B cell (primary cell): ENCODE measurements around the gene DCLK1. TPM values are rescaled to one million over a fixed set of nuclear protein-coding genes. Genes with fewer than 3 reads are reported as not detected.

ENCODE experiments used
- ATAC-seq: fragments of 200-7000 bp; cut with Tn5 transposase; one replicate; pipeline ENCODE4 v1.10.0; 2021; ENCODE audit warnings: low read depth, mild to moderate bottlenecking, moderate number of reproducible peaks, moderate library complexity
- CTCF ChIA-PET: fragments of 350-600 bp; sonication (Branson Sonifier 250); formaldehyde crosslinking; loops from one replicate; lab custom pipeline; 2021; ENCODE audit warnings: antibody characterized with exemption, inconsistent platforms; lab: Charles Lee
- POLR2A ChIA-PET: fragments of 350-600 bp; sonication (Branson Sonifier 250); formaldehyde crosslinking; loops from one replicate; lab custom pipeline; 2021; ENCODE audit warnings: antibody characterized with exemption; lab: Charles Lee
- DNase-seq: peaks from one replicate; pipeline ENCODE4 v3.0.0; 2013
- H2AFZ ChIP-seq: 2 replicates; pipeline ENCODE4 v1.6.1; 2012; ENCODE audit warnings: mild to moderate bottlenecking, low read depth, low read length; ENCODE audit not compliant: insufficient read depth, poor library complexity, severe bottlenecking
- H3K27ac ChIP-seq, 2 donors: 1 replicate in 1 of 2; 2 replicates in 1 of 2; pipeline ENCODE4 v1.5.1; 2012 to 2013; ENCODE audit warnings: low read length in 2 of 2, mild to moderate bottlenecking in 2 of 2, moderate library complexity in 1 of 2
- H3K27me3 ChIP-seq, 4 experiments: fragments of 200-600 bp in 1 of 4; sonication (generic) in 1 of 4; replicated peaks in 1 of 4; 1 replicate in 2 of 4; 2 replicates in 2 of 4; pipeline versions ENCODE4 v1.6.1 to v1.7.0; 2013 to 2016; ENCODE audit warnings: low read length in 3 of 4, mild to moderate bottlenecking in 2 of 4, mixed read lengths in 1 of 4, moderate library complexity in 1 of 4; ENCODE audit not compliant: insufficient read depth in 4 of 4, control insufficient read depth in 3 of 4; ENCODE audit errors: control extremely low read depth in 1 of 4
- H3K36me3 ChIP-seq, 2 experiments: replicated peaks in 1 of 2; 1 replicate in 1 of 2; 2 replicates in 1 of 2; pipeline versions ENCODE4 v1.6.1 to v1.7.1; 2013; ENCODE audit warnings: low read length in 1 of 2; ENCODE audit not compliant: insufficient read depth in 2 of 2, control insufficient read depth in 1 of 2; ENCODE audit errors: control extremely low read depth in 1 of 2, extremely low read depth in 1 of 2
- H3K4me1 ChIP-seq, 2 donors: fragments of 200-600 bp in 1 of 2; sonication (generic) in 1 of 2; 1 replicate in 1 of 2; 2 replicates in 1 of 2; pipeline versions ENCODE4 v1.5.1 to v1.6.1; 2013 to 2017; ENCODE audit warnings: low read length in 2 of 2; ENCODE audit not compliant: control insufficient read depth in 2 of 2, insufficient read depth in 2 of 2
- H3K4me2 ChIP-seq: replicated peaks from 2 replicates; pipeline ENCODE3; 2012; ENCODE audit warnings: mild to moderate bottlenecking, low read depth, low read length; ENCODE audit not compliant: poor library complexity, severe bottlenecking
- H3K4me3 ChIP-seq, 5 experiments: fragments of 200-600 bp in 1 of 5; sonication (generic) in 1 of 5; 1 replicate in 3 of 5; 2 replicates in 2 of 5; pipeline versions ENCODE4 v1.5.1 to v1.7.0; 2011 to 2016; ENCODE audit warnings: low read length in 4 of 5, mild to moderate bottlenecking in 4 of 5, low read depth in 2 of 5, control low read depth in 1 of 5, moderate library complexity in 1 of 5; ENCODE audit not compliant: insufficient read depth in 1 of 5; ENCODE audit errors: control extremely low read depth in 1 of 5, extremely low read depth in 1 of 5
- H3K79me2 ChIP-seq: fragments of 200-600 bp; sonication (generic); one replicate; pipeline ENCODE4 v1.6.0; 2016; ENCODE audit warnings: low read length; ENCODE audit not compliant: control insufficient read depth, insufficient read depth
- H3K9ac ChIP-seq: fragments of 200-600 bp; sonication (generic); 2 replicates; pipeline ENCODE4 v1.6.1; 2017; ENCODE audit warnings: mild to moderate bottlenecking, low read length, moderate library complexity
- H3K9me3 ChIP-seq, 3 donors: one replicate each; pipeline versions ENCODE4 v1.6.1 to v1.7.1; 2013; ENCODE audit warnings: low read length in 2 of 3; ENCODE audit not compliant: control insufficient read depth in 2 of 3, insufficient read depth in 1 of 3; ENCODE audit errors: control extremely low read depth in 1 of 3
- H4K20me1 ChIP-seq: 2 replicates; pipeline ENCODE4 v1.6.0; 2012; ENCODE audit warnings: mild to moderate bottlenecking, low read length; ENCODE audit not compliant: insufficient read depth, control insufficient read depth, poor library complexity, severe bottlenecking
- H3K27ac Mint-ChIP-seq: one replicate; pipeline ENCODE4 v1.8.0; 2021; ENCODE audit warnings: mixed read lengths
- H3K27me3 Mint-ChIP-seq: one replicate; pipeline ENCODE4 v1.8.0; 2021; ENCODE audit warnings: mixed read lengths
- H3K4me1 Mint-ChIP-seq: one replicate; pipeline ENCODE4 v1.8.0; 2021; ENCODE audit warnings: mixed read lengths
- H3K4me3 Mint-ChIP-seq: one replicate; pipeline ENCODE4 v1.8.0; 2021; ENCODE audit warnings: mixed read lengths
- H3K9me3 Mint-ChIP-seq: one replicate; pipeline ENCODE4 v1.8.0; 2022; ENCODE audit warnings: mixed read lengths; ENCODE audit not compliant: insufficient read depth
- CTCF ChIP-seq: fragments of 200-600 bp; IDR thresholded peaks from one replicate; pipeline ENCODE4 v1.8.0; 2022; ENCODE audit warnings: antibody characterized with exemption, mild to moderate bottlenecking
- EZH2 ChIP-seq: IDR thresholded peaks from 2 replicates; pipeline ENCODE4 v1.6.1; 2012; ENCODE audit warnings: borderline replicate concordance, low read depth, mild to moderate bottlenecking, moderate library complexity, low read length; ENCODE audit not compliant: insufficient read depth, poor library complexity, severe bottlenecking
- WGBS: methylation state at CpG from one replicate; pipeline ENCODE4 v1.1.5; 2013; ENCODE audit warnings: missing lambda C conversion rate; ENCODE audit not compliant: insufficient coverage; 5-methylcytosine and 5-hydroxymethylcytosine counted together
- intact Hi-C: fragments of 100-400 bp; cut with micrococcal nuclease; formaldehyde crosslinking; loops from one replicate; pipeline ENCODE4 v1.10.0; 2022
- polyA plus RNA-seq: library from polyadenylated mRNA; depleted of rRNA; stranded (reverse); fragments of >200 nt; gene quantifications from 2 replicates; pipeline ENCODE4 v1.2.3, GENCODE V29; 2012
- total RNA-seq, 2 donors: library from RNA; stranded (reverse); fragments of 120-200 nt in 1 of 2; gene quantifications; 1 replicate in 1 of 2; 2 replicates in 1 of 2; pipeline versions ENCODE4 v1.2.3 to v1.2.4, GENCODE V29; 2013 to 2022

Gene DCLK1
- total and polyA plus RNA-seq, 2 donors (not counting 1 experiment from before 2014, with no cell fraction given) = not detected

GRCh38 chr13:35817642-35818607, 313.3 kb downstream of the DCLK1 start:
- H3K9me3 ChIP-seq = no peaks in the 10 kb centered on the region
- intact Hi-C loops = no loop called here
- H3K36me3 ChIP-seq = no peaks in the 10 kb centered on the region
- Mint-ChIP-seq H3K4me1 (no peaks in the 10 kb centered on the region), H3K4me3 (no peak overlapping the region), H3K9me3 (no peaks in the 10 kb centered on the region), H3K27ac (no peak overlapping the region), H3K27me3 (no peaks in the 10 kb centered on the region)
- H3K27ac ChIP-seq = no peak overlapping the region
- DNase-seq (no peak), ATAC-seq (no peak)
- H2AFZ ChIP-seq = no peak overlapping the region
- H3K4me2 ChIP-seq = no peak overlapping the region
- no peaks in the 10 kb centered on the region for H4K20me1 ChIP-seq
- TF ChIP-seq CTCF (no peak), EZH2 (no peak)
- no peaks in the 10 kb centered on the region for H3K27me3 ChIP-seq
- no peaks in the 10 kb centered on the region for H3K79me2 ChIP-seq
- ChIA-PET CTCF (interaction anchor here (0.9 to 1.0 kb wide), 2 partner anchors 15 to 16 kb away, joined by 3 read pairs; no protein-coding TSS in a partner anchor), POLR2A (no interaction called here)
- no peaks in the 10 kb centered on the region for H3K4me1 ChIP-seq
- H3K4me3 ChIP-seq = no peak overlapping the region
- 87% methylated on average over 5 of the region's 5 CpGs for WGBS
- H3K9ac ChIP-seq = no peak overlapping the region

GRCh38 chr13:35814605-35815011, 316.6 kb downstream of the DCLK1 start:
- Histone ChIP-seq H3K4me2 (no peak overlapping the region), H4K20me1 (no peaks in the 10 kb centered on the region), H3K9ac (no peak overlapping the region), H3K79me2 (no peaks in the 10 kb centered on the region), H3K9me3 (no peaks in the 10 kb centered on the region), H3K27ac (no peak overlapping the region), H3K36me3 (no peaks in the 10 kb centered on the region), H2AFZ (no peak overlapping the region), H3K4me3 (no peak overlapping the region), H3K4me1 (no peaks in the 10 kb centered on the region), H3K27me3 (no peaks in the 10 kb centered on the region)
- Mint-ChIP-seq H3K9me3 (no peaks in the 10 kb centered on the region), H3K4me3 (no peak overlapping the region), H3K27ac (no peak overlapping the region), H3K4me1 (no peaks in the 10 kb centered on the region), H3K27me3 (no peaks in the 10 kb centered on the region)
- TF ChIP-seq EZH2 = no peak
- no peak for TF ChIP-seq CTCF
- intact Hi-C loops = no loop called here
- DNase-seq (no peak), ATAC-seq (no peak)
- ChIA-PET CTCF (no interaction called here), POLR2A (no interaction called here)
- no CpG with 5 or more reads among the region's 1 CpG for WGBS
